ENCODE measurements around the gene ADAMTSL3.

Gene ADAMTSL3

DNA sequence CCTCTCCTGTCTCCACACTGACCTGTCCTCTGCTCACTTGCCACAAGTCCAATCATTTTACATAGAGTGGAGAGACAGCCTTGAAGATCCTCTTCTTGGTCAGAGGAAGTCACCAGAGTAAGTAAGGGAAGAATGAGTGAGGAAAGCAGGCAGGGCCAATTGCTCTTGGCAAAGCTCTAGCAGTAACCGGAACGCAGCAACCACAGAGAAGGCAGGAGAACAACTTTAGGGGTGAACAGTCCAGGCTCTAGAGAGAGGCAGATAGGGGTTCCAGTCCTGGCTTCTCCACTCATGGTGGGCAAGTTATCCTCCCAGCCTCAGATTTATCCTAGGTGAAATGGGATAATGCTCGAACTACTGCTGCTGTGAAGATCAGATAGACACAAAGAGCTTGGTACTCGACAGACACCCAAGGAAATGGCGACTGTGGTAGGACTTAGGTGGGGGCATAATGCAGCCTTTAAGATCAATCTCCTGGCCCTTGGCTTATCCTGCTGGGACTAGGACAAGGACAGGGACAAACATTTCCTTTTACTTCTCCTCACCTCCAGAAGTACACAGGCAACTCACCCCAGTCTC is 1.2 kb upstream of the ADAMTSL3 start:
- peaks cover 2% of the 10 kb centered on the region for H3K4me1 ChIP-seq (ENCODE audit: control insufficient read depth, low read depth, low read length)
- H3K56ac ChIP-seq (ENCODE audit: low read length): no peak overlapping the region
- H3K4me3 ChIP-seq (ENCODE audit: low read length): no peak overlapping the region
- H3K18ac ChIP-seq (ENCODE audit: low read length): no peak overlapping the region
- H4K5ac ChIP-seq (ENCODE audit: low read length): no peak overlapping the region
- no peak overlapping the region for H2BK5ac ChIP-seq (ENCODE audit: low read length)
- no peak overlapping the region for H3K9ac ChIP-seq (ENCODE audit: low read length)
- H3K23ac ChIP-seq (ENCODE audit: low read length): no peak overlapping the region
- H2BK15ac ChIP-seq (replicated peaks; ENCODE audit: low read depth): no peak overlapping the region
- H4K8ac ChIP-seq (ENCODE audit: low read depth, low read length): no peak overlapping the region
- H3K79me1 ChIP-seq (ENCODE audit: low read length): no peaks in the 10 kb centered on the region
- no peak overlapping the region for H3K4me2 ChIP-seq (ENCODE audit: low read length)
- no peak overlapping the region for H3K4ac ChIP-seq (ENCODE audit: low read depth, low read length)
- no peak overlapping the region for H2AK5ac ChIP-seq (ENCODE audit: low read length)
- H3K27ac ChIP-seq (ENCODE audit: low read depth, low read length): no peak overlapping the region
- H3K27me3 ChIP-seq (ENCODE audit: insufficient read depth, low read length, poor library complexity): peaks cover 4% of the 10 kb centered on the region
- no peaks in the 10 kb centered on the region for H3K79me2 ChIP-seq (ENCODE audit: control insufficient read depth, insufficient read depth, low read length)
- H2BK120ac ChIP-seq (ENCODE audit: low read depth, low read length): no peak overlapping the region
- no peaks in the 10 kb centered on the region for H3K36me3 ChIP-seq (ENCODE audit: control insufficient read depth, insufficient read depth, low read length)
- no CpG with 5 or more reads among the region's 5 CpGs for WGBS (ENCODE audit: extremely low coverage, insufficient coverage, low lambda C conversion rate)
- no peak for DNase-seq

DNA sequence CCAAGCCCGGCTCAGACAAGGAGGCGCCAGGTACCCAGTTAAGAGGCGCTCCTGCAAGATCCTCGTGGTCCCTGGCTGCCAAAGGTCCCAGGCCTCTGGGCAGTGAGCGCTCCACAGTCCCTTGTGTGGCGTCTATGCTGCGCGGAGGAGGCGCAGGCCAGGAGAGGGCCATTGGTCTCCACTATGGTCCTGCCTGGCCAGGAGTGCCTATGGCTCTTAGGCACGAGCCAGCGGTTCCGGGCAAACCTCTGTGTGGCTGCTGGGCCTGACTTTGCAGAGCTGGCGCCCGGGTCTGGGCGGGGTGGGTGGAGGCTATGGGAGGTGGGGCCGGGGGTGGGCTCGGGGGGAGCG is 660 bp upstream of the ADAMTSL3 start:
- Histone ChIP-seq H2BK5ac (ENCODE audit: low read length) (no peak overlapping the region), H3K79me1 (ENCODE audit: low read length) (no peaks in the 10 kb centered on the region), H3K4me3 (ENCODE audit: low read length) (no peak overlapping the region), H3K79me2 (ENCODE audit: control insufficient read depth, insufficient read depth, low read length) (no peaks in the 10 kb centered on the region), H3K4ac (ENCODE audit: low read depth, low read length) (no peak overlapping the region), H3K27me3 (ENCODE audit: insufficient read depth, low read length, poor library complexity) (peaks cover 4% of the 10 kb centered on the region), H3K4me1 (ENCODE audit: control insufficient read depth, low read depth, low read length) (peaks cover 2% of the 10 kb centered on the region), H2BK120ac (ENCODE audit: low read depth, low read length) (no peak overlapping the region), H2AK5ac (ENCODE audit: low read length) (no peak overlapping the region), H4K8ac (ENCODE audit: low read depth, low read length) (no peak overlapping the region), H3K23ac (ENCODE audit: low read length) (no peak overlapping the region), H3K56ac (ENCODE audit: low read length) (peak overlapping the region; percentile 56), H3K4me2 (ENCODE audit: low read length) (peak overlapping the region; percentile 6), H3K27ac (ENCODE audit: low read depth, low read length) (no peak overlapping the region), H3K18ac (ENCODE audit: low read length) (no peak overlapping the region), H3K9ac (ENCODE audit: low read length) (peak overlapping the region; percentile 1), H4K5ac (ENCODE audit: low read length) (no peak overlapping the region), H3K36me3 (ENCODE audit: control insufficient read depth, insufficient read depth, low read length) (no peaks in the 10 kb centered on the region), H2BK15ac (replicated peaks; ENCODE audit: low read depth) (no peak overlapping the region)
- WGBS (ENCODE audit: extremely low coverage, insufficient coverage, low lambda C conversion rate): no CpG with 5 or more reads among the region's 18 CpGs
- DNase-seq: no peak

DNA sequence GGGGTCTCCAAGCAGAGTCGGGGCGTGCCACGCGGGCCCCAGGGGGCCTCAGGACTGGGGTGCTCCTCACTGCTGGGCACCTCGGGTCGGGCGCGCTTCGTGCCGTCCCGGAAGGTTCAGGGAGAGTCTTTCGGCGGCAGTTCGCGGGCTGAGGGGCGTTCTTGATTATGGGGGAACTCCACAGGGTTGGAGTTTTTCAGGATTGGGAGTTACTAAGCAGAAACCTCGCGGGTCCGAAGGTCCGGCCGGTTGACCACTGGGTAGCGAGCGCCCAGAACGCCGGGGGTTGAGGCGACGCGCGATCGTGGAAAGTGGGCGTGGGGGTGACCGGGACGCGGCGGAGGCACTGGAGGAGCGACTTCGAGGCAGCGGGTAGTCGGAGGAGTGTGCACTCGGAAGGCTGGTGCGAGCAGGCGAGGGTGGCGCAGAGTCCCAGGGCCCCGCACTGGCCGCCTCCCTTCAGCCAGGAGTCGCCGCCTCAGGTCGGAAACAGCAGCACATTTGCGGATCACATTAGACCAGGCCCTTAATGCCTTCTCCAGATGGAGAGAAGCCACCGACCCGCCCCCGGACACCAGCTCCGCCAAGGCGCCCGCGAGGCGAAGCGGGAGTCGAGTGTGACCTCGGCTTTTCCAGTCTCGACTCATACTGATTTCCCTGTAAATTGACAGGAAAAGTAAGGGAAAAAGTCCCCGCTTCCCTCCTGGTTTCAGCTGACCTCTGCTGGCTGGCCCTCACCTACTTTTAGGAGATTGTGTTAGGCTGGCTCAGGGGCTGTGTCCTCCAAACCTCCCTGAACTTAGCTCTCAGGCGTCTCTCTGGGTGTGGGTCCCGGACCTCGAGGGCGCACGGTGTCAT is 685 bp downstream of the ADAMTSL3 start:
- Histone ChIP-seq H3K56ac (ENCODE audit: low read length) (peak overlapping the region; percentile 77), H2BK15ac (replicated peaks; ENCODE audit: low read depth) (no peak overlapping the region), H3K79me1 (ENCODE audit: low read length) (no peaks in the 10 kb centered on the region), H3K4ac (ENCODE audit: low read depth, low read length) (no peak overlapping the region), H3K18ac (ENCODE audit: low read length) (no peak overlapping the region), H4K5ac (ENCODE audit: low read length) (no peak overlapping the region), H2AK5ac (ENCODE audit: low read length) (no peak overlapping the region), H3K9ac (ENCODE audit: low read length) (peak overlapping the region; percentile 54), H3K4me2 (ENCODE audit: low read length) (peak overlapping the region; percentile 5), H3K23ac (ENCODE audit: low read length) (no peak overlapping the region), H2BK5ac (ENCODE audit: low read length) (no peak overlapping the region), H3K27ac (ENCODE audit: low read depth, low read length) (no peak overlapping the region), H3K36me3 (ENCODE audit: control insufficient read depth, insufficient read depth, low read length) (no peaks in the 10 kb centered on the region), H4K8ac (ENCODE audit: low read depth, low read length) (no peak overlapping the region), H3K4me3 (ENCODE audit: low read length) (no peak overlapping the region), H3K79me2 (ENCODE audit: control insufficient read depth, insufficient read depth, low read length) (no peaks in the 10 kb centered on the region), H3K27me3 (ENCODE audit: insufficient read depth, low read length, poor library complexity) (peaks cover 4% of the 10 kb centered on the region), H3K4me1 (ENCODE audit: control insufficient read depth, low read depth, low read length) (peaks cover 2% of the 10 kb centered on the region), H2BK120ac (ENCODE audit: low read depth, low read length) (no peak overlapping the region)
- peak; percentile 82 for DNase-seq
- WGBS (ENCODE audit: extremely low coverage, insufficient coverage, low lambda C conversion rate): no CpG with 5 or more reads among the region's 67 CpGs

DNA sequence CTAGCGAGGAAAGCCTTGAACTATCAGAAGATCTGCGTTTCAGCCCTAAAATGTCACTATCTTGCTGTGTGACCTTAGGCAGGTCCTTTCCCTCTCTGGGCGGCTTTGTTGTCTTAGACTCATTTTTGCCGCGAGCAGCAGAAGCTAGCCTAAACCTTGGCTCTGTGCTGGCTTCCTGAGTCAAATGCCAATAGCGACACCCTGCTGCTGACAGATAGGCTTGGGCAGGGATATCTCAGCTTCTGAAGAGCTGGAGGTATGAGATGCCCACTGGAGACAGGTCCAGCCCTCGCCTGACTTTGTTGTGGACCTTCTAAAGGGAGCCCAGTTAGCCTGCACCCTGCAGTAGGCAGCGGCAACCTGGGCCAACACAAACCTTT is 1.3 kb downstream of the ADAMTSL3 start:
- no CpG with 5 or more reads among the region's 8 CpGs for WGBS (ENCODE audit: extremely low coverage, insufficient coverage, low lambda C conversion rate)
- no peak overlapping the region for H2BK15ac ChIP-seq (replicated peaks; ENCODE audit: low read depth)

DNA sequence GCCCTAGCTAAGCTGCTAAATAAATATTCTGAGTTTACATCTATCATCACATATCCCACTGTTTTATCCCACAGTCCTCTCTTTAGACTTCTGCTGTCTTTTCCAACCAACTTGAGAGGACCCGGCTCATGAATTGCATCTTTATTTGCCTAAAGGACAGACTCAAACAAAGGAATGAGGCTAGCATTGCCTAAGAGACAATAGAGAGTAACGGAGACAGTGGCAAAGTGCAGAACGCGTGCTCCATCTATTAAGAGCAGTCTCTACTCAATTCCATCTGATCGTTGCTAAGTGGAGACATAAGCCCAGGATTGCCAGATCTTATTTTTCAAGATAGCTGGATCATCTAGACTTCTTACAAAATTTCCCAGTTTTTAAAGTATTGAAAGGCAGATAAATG is 2.3 kb downstream of the ADAMTSL3 start:
- H3K4me3 ChIP-seq (ENCODE audit: low read length): no peak overlapping the region
- no peak overlapping the region for H3K4me2 ChIP-seq (ENCODE audit: low read length)
- no peaks in the 10 kb centered on the region for H3K36me3 ChIP-seq (ENCODE audit: control insufficient read depth, insufficient read depth, low read length)
- no peak overlapping the region for H2AK5ac ChIP-seq (ENCODE audit: low read length)
- H3K4me1 ChIP-seq (ENCODE audit: control insufficient read depth, low read depth, low read length): no peaks in the 10 kb centered on the region
- no peak overlapping the region for H2BK15ac ChIP-seq (replicated peaks; ENCODE audit: low read depth)
- peaks cover 4% of the 10 kb centered on the region for H3K27me3 ChIP-seq (ENCODE audit: insufficient read depth, low read length, poor library complexity)
- H3K79me2 ChIP-seq (ENCODE audit: control insufficient read depth, insufficient read depth, low read length): no peaks in the 10 kb centered on the region
- H3K23ac ChIP-seq (ENCODE audit: low read length): no peak overlapping the region
- no peak overlapping the region for H3K4ac ChIP-seq (ENCODE audit: low read depth, low read length)
- H3K56ac ChIP-seq (ENCODE audit: low read length): no peak overlapping the region
- no peaks in the 10 kb centered on the region for H3K79me1 ChIP-seq (ENCODE audit: low read length)
- no peak overlapping the region for H2BK5ac ChIP-seq (ENCODE audit: low read length)
- DNase-seq: no peak
- H2BK120ac ChIP-seq (ENCODE audit: low read depth, low read length): no peak overlapping the region
- no peak overlapping the region for H4K5ac ChIP-seq (ENCODE audit: low read length)
- no CpG with 5 or more reads among the region's 5 CpGs for WGBS (ENCODE audit: extremely low coverage, insufficient coverage, low lambda C conversion rate)
- no peak overlapping the region for H3K9ac ChIP-seq (ENCODE audit: low read length)
- H3K27ac ChIP-seq (ENCODE audit: low read depth, low read length): no peak overlapping the region
- no peak overlapping the region for H4K8ac ChIP-seq (ENCODE audit: low read depth, low read length)
- H3K18ac ChIP-seq (ENCODE audit: low read length): no peak overlapping the region

More for the DNA sequence above, 1.3 kb downstream of the ADAMTSL3 start:
- no peak overlapping the region for H2BK5ac ChIP-seq (ENCODE audit: low read length)
- H2BK120ac ChIP-seq (ENCODE audit: low read depth, low read length): no peak overlapping the region
- no peak overlapping the region for H4K5ac ChIP-seq (ENCODE audit: low read length)
- H3K9ac ChIP-seq (ENCODE audit: low read length): no peak overlapping the region
- H3K36me3 ChIP-seq (ENCODE audit: control insufficient read depth, insufficient read depth, low read length): no peaks in the 10 kb centered on the region
- H3K23ac ChIP-seq (ENCODE audit: low read length): no peak overlapping the region
- peaks cover 2% of the 10 kb centered on the region for H3K4me1 ChIP-seq (ENCODE audit: control insufficient read depth, low read depth, low read length)
- peaks cover 4% of the 10 kb centered on the region for H3K27me3 ChIP-seq (ENCODE audit: insufficient read depth, low read length, poor library complexity)
- H2AK5ac ChIP-seq (ENCODE audit: low read length): no peak overlapping the region
- no peak overlapping the region for H4K8ac ChIP-seq (ENCODE audit: low read depth, low read length)
- no peaks in the 10 kb centered on the region for H3K79me2 ChIP-seq (ENCODE audit: control insufficient read depth, insufficient read depth, low read length)
- no peaks in the 10 kb centered on the region for H3K79me1 ChIP-seq (ENCODE audit: low read length)
- no peak overlapping the region for H3K56ac ChIP-seq (ENCODE audit: low read length)
- H3K18ac ChIP-seq (ENCODE audit: low read length): no peak overlapping the region
- H3K4me3 ChIP-seq (ENCODE audit: low read length): no peak overlapping the region
- no peak overlapping the region for H3K4me2 ChIP-seq (ENCODE audit: low read length)
- H3K27ac ChIP-seq (ENCODE audit: low read depth, low read length): no peak overlapping the region
- no peak for DNase-seq
- H3K4ac ChIP-seq (ENCODE audit: low read depth, low read length): no peak overlapping the region
